HG03139 (cell line): ENCODE measurements around the gene LYRM4.
A peak's percentile ranks its signal among the peaks of the same experiment; 100 is the strongest.

Source experiments
- ATAC-seq: cut with Tn5 transposase; IDR thresholded peaks from one replicate; pipeline ENCODE4 v1.9.1; 2021; ENCODE audit not compliant: unreplicated experiment

Gene LYRM4

GRCh38 chr6:5178806-5179205 lies 81.9 kb downstream of the LYRM4 start:
- ATAC-seq, result no peak

- ATAC-seq, result no peak
These were observed 85.1 kb downstream of the LYRM4 start for GRCh38 chr6:5175635-5176034.

DNA sequence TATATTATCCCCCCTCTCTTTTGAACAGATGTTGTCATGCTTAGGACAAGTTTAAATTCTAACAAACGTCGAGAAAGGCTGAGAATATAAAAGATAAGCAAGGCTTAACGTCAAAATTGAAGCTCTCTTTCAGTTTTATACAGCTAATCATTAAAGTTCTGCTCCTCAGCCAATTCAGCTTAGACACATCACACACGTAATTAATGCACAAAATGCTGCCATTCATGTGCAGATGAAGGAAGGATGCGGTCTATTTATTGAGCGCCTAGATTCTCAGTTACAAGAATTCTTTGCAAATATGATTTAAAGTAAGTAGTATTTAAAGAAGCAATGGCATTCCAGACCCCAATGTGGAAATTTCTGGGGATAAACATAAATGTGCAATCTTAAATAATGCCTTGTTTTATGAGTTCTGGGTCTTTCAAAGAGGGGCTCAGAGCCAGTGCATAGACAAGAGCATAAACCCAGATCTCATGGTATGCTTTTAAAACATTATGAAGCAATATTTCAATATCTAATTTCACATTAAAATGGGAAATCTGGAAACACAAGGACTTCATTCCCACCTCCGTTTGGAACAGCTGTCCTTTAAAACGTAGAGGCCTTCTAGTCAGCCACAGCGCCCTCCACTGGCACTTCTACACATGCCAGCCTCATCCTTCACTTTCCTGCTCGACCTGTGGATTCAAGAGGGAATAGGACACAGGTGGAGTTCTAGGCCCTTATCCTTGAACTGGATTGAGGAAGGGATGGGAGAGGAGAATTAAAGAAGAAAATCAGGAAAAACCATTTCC lies 85.8 kb downstream of the LYRM4 start:
- ATAC-seq, result no peak

DNA sequence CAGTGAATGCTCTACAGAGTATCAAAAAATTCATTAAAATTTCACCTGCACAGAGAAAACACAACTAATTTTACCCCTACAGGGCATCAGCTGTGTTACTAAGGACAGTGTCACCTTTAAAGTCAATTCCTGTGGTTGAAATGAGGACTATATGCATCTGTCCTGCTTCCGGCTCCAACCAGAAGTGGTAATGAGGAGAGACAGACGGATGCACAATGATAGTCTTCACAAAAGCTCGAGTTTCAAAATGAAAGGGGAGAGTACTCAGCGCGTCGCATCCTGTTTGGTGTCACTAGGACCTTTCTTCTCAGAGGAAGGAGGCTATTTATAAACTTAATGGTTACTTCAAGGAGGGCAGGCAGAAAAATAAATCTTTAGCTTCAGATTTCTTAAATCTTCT lies 86.5 kb downstream of the LYRM4 start:
- ATAC-seq, result peak; percentile 94

DNA sequence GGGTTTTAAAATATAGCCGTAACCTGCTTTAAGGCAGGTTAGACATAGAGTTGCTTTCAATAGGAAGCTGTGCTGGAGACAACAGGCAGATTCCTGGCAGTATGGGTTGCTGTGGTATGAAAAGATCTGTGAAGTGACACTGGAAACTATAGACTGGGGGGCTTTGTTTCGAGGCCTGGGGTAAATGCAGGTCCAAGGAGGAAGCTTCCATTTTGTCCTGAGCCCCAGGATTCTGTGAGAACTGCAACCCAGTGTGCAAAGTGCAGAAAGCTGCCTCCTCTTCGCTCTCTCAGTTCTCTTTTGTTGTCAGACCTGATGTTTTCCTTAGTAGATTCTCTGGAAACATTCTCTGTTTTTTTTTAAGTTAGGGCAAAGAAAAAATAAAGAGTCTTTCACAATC lies 86.9 kb downstream of the LYRM4 start:
- peak; percentile 36 for ATAC-seq

GRCh38 chr6:5172897-5173474 lies 87.8 kb downstream of the LYRM4 start:
- ATAC-seq, result no peak

- ATAC-seq, result no peak
These were observed 88.6 kb downstream of the LYRM4 start for GRCh38 chr6:5172041-5172653.

DNA sequence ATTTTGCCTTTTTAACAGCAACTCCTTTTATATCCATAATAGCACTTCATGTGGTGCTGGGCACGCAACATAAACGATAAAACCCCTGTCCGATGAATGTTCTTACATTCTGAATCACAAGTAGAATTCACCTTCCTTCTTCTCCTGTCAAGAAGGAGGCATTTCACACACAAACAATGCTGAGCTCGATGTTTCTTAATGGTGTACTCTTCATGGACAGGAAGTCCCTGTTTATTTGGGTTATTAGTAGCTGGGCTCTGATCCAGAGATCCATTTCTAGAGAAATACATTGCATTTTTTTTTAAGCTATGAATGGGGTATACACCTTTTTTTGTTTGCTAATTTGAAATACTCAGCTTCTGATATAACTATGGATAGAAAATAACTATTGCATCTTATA lies 93.2 kb downstream of the LYRM4 start:
- no peak for ATAC-seq

GRCh38 chr6:5164092-5164491 lies 96.7 kb downstream of the LYRM4 start:
- ATAC-seq, result no peak

- ATAC-seq, result no peak
These were observed 97.5 kb downstream of the LYRM4 start for GRCh38 chr6:5163247-5163646.

DNA sequence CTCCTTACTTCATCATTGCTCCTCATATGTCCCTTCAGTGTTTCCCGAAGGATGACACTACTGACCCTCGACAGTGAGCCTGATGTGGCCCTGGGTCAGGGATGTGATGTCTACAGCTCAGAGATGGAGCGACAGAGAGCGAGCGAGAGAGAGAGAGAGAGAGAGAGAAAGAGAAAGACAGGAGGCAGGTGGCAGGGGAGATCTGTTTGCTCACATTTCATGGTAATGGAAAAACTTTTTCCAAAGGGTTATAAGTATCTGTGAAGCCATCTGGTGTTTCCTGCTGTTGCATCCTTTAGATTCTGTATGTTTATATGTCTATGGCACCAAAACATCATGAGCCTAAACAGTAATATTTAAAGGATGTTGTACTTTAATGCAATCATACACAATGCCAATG lies 98.4 kb downstream of the LYRM4 start:
- no peak for ATAC-seq

DNA sequence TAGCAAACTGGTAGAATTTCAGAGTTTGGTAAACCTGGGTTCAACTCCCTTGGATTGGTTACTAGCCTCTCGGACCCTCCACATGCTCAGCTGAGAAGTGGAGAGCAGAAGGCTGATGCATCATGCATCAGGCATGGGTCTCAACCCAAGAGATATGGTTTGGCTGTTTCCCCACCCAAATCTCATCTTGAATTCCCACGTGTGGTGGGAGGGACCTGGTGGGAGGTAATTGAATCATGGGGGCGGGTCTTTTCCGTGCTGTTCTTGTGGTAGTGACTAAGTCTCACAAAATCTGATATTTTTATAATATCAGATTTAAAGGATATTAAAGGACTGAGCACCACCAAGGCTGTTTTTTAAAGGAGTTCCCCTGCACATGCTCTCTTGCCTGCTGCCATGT lies 100.5 kb downstream of the LYRM4 start:
- ATAC-seq, result no peak

DNA sequence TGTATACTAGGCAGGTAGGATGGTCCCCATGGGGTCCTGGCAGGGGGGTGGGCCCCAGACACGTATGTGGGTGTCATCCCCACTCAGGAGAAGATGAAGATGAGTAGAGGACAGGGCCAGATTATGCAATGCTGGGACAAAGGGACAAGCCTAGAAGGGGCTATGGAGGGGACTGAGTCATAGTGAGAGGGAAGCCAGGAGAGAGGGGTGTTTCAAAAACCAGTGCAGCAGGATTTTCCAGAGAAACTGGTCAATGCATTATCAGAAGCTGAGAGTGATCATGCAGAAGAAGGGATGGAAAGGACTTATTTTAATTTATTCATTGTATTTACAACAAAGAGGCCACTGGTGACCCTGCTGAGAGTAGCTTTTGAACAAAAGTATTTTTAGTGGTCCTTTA lies 101.6 kb downstream of the LYRM4 start:
- no peak for ATAC-seq

DNA sequence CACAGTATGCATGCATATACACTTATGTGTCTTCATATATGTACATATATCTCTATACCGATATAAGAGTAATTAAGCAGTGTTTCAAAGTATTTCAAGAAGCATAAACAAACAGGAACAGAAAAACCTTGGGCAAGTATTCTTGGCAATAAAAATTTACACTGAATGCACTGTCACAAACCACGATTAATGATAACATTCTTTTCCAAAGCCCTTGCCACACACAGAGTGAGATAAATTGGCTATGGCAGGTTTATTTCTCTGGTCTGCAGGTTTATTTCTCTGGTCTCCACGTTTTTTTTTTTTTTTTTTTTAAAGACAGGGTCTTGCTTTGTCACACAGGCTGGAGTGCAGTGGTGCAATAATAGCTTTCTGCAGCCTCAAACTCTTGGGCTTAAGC lies 102.6 kb downstream of the LYRM4 start:
- no peak for ATAC-seq

GRCh38 chr6:5157621-5158138 lies 103.1 kb downstream of the LYRM4 start:
- ATAC-seq, result no peak

GRCh38 chr6:5156627-5157026 lies 104.1 kb downstream of the LYRM4 start:
- no peak for ATAC-seq

GRCh38 chr6:5155906-5156305 lies 104.8 kb downstream of the LYRM4 start:
- ATAC-seq, result no peak

DNA sequence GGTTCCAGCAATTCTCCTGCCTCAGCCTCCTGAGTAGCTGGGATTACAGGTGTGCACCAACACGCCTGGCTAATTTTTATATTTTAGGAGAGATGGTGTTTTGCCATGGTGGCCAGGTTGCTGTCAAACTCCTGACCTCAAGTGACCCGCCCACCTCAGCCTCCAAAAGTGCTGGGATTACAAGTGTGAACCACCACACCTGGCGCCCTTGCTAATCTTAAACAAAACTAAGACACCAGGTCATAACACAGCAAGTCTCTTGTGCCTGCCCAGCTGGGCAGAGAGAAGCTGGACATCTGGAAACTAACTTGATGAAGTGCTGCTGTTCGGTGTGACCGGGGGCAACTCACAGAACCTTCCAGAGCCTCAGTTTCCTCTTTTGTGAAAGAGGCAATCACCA lies 107.6 kb downstream of the LYRM4 start:
- no peak for ATAC-seq

DNA sequence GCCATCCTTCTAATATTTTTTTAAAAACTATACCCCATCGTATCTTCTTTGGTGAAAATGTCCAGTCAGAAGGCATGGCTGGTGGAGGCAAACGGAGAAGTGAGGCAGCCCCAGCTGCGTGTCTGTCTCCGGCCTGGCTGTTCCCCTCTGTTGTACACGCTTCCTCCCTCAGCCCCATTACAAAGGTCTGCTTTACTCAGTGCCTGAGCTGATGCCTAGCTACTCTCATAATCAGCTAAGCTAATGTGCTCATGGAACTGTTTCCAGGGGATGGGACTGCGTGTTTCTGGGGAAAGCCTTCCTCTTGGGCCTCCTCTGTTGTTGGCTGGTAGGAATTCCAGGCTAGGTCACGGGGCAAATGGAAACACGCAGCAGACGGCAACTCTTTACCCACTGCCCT lies 108.3 kb downstream of the LYRM4 start:
- no peak for ATAC-seq

DNA sequence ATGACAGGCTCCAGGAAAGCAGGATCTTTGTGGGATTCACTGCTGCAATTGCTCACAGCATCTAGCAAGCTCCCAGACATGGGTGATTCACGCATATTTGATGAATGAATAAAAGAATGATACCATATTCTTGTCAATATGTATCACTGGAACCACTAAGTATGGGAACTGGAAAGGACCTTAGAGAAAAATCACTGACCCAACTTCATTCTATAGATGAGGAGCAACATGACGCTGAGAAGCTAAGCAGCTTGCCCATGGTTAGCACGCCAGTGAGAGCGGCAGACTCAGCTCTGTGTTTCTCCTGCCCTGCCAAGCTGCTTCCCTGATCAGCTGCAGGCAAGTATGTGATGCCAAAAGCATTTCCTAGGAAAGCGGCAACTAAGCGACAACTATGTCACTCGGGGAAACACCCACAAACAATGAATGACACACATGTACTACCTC lies 108.8 kb downstream of the LYRM4 start:
- no peak for ATAC-seq

- ATAC-seq, result no peak
These were observed 109.3 kb downstream of the LYRM4 start for GRCh38 chr6:5151360-5151954.
